ENCODE results near the gene ABCC6. TPM values are rescaled to one million over a fixed set of nuclear protein-coding genes. Genes with fewer than 3 reads are reported as not detected.
"Not testable (repeated sequence)": the region's sequence is repeated elsewhere in the genome, so short reads cannot be mapped to it uniquely, and the experiment has no call there.

The ABCC6 gene
- total RNA-seq, 1 experiment from 2014 or later: 3.9 TPM

DNA sequence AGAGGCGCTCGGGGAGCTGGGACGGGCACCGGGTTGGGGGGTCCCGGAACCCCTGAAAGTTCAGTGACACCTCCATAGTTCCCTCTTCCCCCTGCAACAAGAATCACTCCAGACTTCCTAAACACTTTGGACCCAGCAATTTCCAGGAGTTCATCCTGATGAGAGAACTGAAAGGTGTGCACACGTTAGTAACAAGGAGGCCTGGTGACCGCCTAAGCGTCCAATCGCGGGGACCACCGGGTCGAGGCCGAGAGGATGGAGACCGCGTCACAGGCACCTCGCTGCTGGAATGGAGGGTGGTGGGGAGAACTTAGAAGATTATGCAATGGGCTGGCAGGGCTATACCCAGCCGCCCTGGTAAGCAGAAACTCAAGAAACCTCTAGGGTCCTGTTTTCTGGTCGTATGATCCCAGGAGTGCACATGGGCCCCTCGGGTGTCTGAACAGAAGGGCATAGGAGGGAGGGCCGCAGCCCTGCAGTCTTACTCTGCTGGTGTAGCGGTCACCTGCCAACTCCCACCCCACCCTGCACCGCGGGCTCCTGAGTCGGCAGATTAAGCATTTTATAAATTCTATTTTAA is 458 bp upstream of the ABCC6 start:
- not testable (repeated sequence) for DNase-seq (ENCODE audit: low read depth)

GRCh38 chr16:16221382-16221781 is 1.9 kb downstream of the ABCC6 start:
- not testable (repeated sequence) for DNase-seq (ENCODE audit: low read depth)

DNA sequence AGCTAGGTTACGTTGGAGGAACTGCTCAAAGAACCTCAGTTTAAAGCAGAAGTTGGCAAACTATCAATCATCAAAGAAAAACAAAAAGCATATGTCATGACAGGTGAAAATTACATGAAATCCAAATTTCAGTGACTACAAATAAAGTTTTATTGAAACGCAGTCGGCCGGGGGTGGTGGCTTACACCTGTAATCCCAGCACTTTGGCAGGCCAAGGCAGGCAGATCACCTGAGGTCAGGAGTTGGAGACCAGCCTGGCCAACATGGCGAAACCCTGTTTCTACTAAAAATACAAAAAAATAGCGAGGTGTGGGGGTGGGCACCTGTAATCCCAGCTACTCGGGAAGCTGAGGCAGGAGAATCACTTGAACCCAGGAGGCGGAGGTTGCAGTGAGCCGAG is 2.8 kb downstream of the ABCC6 start:
- not testable (repeated sequence) for DNase-seq (ENCODE audit: low read depth)

GRCh38 chr16:16218787-16219186 is 4.5 kb downstream of the ABCC6 start:
- DNase-seq (ENCODE audit: low read depth): not testable (repeated sequence)

- DNase-seq (ENCODE audit: low read depth): not testable (repeated sequence)
Measured at GRCh38 chr16:16218349-16218748, 4.9 kb downstream of the ABCC6 start.

- peak; percentile 31 for DNase-seq (ENCODE audit: low read depth)
Measured at GRCh38 chr16:16213863-16214293, 9.4 kb downstream of the ABCC6 start.

DNA sequence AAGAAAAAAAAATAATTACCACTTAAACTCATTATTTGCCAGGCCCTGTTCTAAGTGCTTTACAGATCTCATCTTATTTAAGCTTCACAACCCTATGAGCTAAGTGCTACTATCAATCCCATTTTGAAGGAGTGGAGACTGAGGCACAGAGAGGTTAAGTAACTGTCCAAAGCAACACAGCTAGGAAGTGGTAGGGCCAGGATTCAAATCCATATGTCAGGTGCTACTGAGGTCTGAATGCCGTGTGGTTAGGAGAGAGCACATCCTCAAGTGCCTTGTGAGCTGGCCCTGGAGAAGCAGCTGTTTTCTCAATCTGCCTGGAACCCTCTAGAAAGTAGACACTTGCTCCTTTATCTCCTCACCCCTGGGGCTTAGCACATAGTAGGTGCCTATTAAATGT is 11.9 kb downstream of the ABCC6 start:
- not testable (repeated sequence) for DNase-seq (ENCODE audit: low read depth)

GRCh38 chr16:16208461-16208860 is 14.8 kb downstream of the ABCC6 start:
- not testable (repeated sequence) for DNase-seq (ENCODE audit: low read depth)

- not testable (repeated sequence) for DNase-seq (ENCODE audit: low read depth)
Measured at GRCh38 chr16:16207787-16208334, 15.4 kb downstream of the ABCC6 start.

GRCh38 chr16:16207097-16207786 is 16.1 kb downstream of the ABCC6 start:
- DNase-seq (ENCODE audit: low read depth): not testable (repeated sequence)

DNA sequence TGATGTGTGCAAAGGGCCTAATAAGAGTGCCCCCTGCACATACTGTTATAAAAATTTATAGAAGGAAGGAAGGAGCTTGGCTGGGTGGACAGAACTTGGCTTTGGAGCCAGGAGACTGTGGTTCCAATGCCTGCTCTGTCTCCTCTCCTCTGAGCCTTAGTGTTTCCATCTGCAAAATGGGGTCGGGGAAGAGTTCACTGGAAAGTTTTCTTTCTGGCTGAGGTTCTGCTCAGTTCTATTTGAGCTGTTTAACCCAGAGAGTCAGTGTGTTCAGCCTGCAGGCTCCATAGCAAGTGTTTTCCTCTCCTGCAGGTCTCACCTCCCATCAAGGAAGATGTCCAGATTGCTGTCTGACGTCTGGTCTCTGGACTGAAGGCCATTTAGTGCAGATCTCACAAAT is 17.4 kb downstream of the ABCC6 start:
- not testable (repeated sequence) for DNase-seq (ENCODE audit: low read depth)

DNA sequence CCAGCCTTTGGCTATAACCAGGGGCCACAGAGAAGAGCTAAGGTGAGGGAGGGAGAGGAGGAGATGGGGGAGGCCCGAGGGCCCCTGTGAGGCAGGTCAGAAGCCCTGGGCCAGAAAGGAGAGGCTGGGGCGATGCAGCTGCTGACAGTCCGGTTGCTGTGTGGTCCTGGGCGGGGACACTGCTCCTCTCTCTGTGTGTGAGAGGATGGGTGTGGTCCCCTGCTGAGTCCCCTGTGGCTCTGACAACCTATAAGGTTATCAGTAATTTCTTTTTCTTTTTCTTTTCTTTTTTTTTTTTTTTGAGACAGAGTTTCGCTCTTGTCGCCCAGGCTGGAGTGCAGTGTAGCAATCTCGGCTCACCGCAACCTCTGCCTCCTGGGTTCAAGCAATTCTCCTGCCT is 18.7 kb downstream of the ABCC6 start:
- DNase-seq (ENCODE audit: low read depth): not testable (repeated sequence)

DNA sequence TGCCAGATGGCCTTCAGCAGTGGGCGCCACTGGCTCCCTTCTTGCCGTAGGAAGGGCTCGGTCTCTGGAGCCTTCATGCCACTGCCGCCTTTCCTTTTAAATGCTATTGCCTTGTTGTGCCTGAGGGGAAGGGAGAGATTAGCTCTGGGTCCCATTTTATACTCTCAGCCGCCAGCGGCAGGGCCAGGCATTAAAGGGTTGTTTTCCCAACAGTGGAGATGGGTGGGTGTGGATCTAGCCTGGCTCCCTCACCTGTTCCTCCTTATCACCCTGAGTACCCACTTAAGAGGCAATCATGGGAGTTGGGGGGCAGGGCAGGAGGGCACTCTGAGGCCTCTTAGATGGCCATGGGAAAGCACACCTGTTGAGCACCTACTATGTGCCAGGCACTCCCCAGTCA is 19.8 kb downstream of the ABCC6 start:
- not testable (repeated sequence) for DNase-seq (ENCODE audit: low read depth)

DNA sequence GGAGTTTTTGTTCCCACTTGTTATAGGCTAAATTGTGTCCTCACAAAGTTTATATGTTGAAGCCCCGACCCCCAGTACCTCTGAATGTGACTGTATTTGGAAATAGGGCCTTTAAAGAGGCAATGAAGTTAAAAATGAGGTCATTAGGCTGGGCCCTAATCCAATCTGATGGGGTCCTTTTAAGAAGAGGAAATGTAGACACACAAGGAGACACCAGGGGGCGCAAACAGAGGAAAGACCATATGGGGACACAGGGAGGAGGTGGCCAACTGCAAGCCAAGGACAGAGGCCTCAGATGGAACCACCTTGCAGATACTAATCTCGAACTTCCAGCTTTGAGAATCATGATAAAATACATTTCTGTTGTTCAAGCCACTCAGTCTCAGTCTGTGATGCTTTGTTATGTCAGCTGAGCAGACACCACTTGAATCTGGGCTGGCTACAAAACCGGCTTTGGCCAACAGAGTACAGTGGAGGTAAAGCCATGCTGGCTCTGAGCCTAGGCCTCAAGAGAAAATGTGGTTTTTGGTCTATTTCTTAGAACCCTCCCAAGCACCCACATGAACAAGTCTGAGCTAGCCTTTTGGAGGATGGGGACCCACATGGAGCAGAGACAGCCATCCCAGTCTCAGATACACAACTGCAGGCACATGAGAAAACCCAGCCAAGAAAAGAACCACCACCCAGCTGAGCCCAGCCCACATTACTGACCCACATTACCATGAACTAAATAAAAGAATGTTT is 20.7 kb downstream of the ABCC6 start:
- peak; percentile 64 for DNase-seq (ENCODE audit: low read depth)

- DNase-seq (ENCODE audit: low read depth): not testable (repeated sequence)
Measured at GRCh38 chr16:16201880-16202279, 21.4 kb downstream of the ABCC6 start.

- not testable (repeated sequence) for DNase-seq (ENCODE audit: low read depth)
Measured at GRCh38 chr16:16200391-16200790, 22.9 kb downstream of the ABCC6 start.

GRCh38 chr16:16199428-16199827 is 23.9 kb downstream of the ABCC6 start:
- DNase-seq (ENCODE audit: low read depth): peak; percentile 66

GRCh38 chr16:16197966-16198365 is 25.3 kb downstream of the ABCC6 start:
- no peak for DNase-seq (ENCODE audit: low read depth)

- DNase-seq (ENCODE audit: low read depth): no peak
Measured at GRCh38 chr16:16197331-16197730, 26.0 kb downstream of the ABCC6 start.

GRCh38 chr16:16196099-16196498 is 27.2 kb downstream of the ABCC6 start:
- no peak for DNase-seq (ENCODE audit: low read depth)

GRCh38 chr16:16191493-16192167 is 31.7 kb downstream of the ABCC6 start:
- DNase-seq (ENCODE audit: low read depth): no peak

DNA sequence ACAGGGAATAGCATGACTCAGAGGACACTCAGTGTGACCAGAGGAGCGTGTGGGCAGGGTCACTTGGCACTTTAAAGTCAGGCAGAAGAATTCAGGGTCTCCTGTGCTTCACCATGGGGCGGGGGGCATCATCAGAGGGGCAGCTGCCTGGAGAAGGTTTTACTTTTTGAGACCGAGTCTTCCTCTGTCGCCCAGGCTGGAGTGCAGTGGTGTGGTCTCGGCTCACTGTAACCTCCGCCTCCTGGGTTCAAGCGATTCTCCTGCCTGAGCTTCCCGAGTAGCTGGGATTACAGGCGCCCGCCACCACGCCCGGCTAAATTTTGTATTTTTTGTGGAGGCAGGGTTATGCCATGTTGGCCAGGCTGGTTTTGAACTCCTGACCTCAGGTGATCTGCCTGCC is 32.3 kb downstream of the ABCC6 start:
- DNase-seq (ENCODE audit: low read depth): not testable (repeated sequence)

Data from M059J (cell line).